ENCODE results near the gene CTIF. TPM values are rescaled to one million over a fixed set of nuclear protein-coding genes. Genes with fewer than 3 reads are reported as not detected.

The CTIF gene
- total RNA-seq, 1 experiment from 2014 or later, result 5.8 TPM

DNA sequence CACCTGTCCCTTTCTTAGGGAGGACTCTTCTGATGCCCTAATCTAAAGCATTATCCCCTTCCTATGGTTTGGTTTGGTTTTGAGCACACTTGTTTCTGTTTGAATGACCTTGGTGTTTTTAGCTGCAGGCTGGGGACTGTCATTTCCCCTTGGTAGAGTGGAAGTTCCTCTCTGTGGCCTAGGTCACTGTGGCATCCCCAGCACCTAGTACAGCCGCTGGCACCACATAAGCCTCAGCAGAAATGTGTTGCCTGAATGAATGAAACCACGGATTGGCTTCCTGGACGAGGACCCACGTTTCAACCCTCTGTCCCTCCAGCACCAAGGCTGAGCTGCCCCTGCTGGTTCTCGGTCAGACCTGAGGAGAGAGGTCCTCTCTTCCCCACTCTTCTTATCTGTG, 159.9 kb downstream of the CTIF start:
- H3K27ac ChIP-seq (ENCODE audit: low read length), result no peak overlapping the region
- H3K36me3 ChIP-seq (ENCODE audit: low read depth, low read length), result no peaks in the 10 kb centered on the region
- no peaks in the 10 kb centered on the region for H3K9me3 ChIP-seq (ENCODE audit: low read length)
- no peaks in the 10 kb centered on the region for H3K4me1 ChIP-seq (ENCODE audit: insufficient read depth, low read length)
- ATAC-seq (no peak), DNase-seq (no peak)
- H3K9me2 ChIP-seq (replicated peaks; ENCODE audit: low read length), result no peaks in the 10 kb centered on the region
- no peak overlapping the region for H3K9ac ChIP-seq (ENCODE audit: low read length)
- BruUV-seq (replicated peaks), result no TSS peak
- no peak overlapping the region for H3K4me2 ChIP-seq (ENCODE audit: low read length)
- no peaks in the 10 kb centered on the region for H4K20me1 ChIP-seq (ENCODE audit: low read length)
- H3K4me3 ChIP-seq (ENCODE audit: low read length), result no peak overlapping the region
- intact Hi-C loops (cut with micrococcal nuclease), result no loop called here
- POLR2A ChIA-PET (ENCODE audit: unreplicated experiment), result no interaction called here
- CTCF ChIA-PET, result no interaction called here
- TF ChIP-seq EZH2 (IDR thresholded peaks at IDR 0.05; ENCODE audit: low read length, unreplicated experiment), result no peak
- no peak for TF ChIP-seq EZH2phosphoT487 (IDR thresholded peaks at IDR 0.05; ENCODE audit: borderline replicate concordance, low read length)
- TF ChIP-seq, protein P1, sequence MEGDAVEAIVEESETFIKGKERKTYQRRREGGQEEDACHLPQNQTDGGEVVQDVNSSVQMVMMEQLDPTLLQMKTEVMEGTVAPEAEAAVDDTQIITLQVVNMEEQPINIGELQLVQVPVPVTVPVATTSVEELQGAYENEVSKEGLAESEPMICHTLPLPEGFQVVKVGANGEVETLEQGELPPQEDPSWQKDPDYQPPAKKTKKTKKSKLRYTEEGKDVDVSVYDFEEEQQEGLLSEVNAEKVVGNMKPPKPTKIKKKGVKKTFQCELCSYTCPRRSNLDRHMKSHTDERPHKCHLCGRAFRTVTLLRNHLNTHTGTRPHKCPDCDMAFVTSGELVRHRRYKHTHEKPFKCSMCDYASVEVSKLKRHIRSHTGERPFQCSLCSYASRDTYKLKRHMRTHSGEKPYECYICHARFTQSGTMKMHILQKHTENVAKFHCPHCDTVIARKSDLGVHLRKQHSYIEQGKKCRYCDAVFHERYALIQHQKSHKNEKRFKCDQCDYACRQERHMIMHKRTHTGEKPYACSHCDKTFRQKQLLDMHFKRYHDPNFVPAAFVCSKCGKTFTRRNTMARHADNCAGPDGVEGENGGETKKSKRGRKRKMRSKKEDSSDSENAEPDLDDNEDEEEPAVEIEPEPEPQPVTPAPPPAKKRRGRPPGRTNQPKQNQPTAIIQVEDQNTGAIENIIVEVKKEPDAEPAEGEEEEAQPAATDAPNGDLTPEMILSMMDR (conservative IDR thresholded peaks at IDR 0.05; ENCODE audit: low read depth, low read length), result no peak
- H3F3A ChIP-seq (ENCODE audit: low read length, unreplicated experiment), result no peaks in the 10 kb centered on the region
- H2AFZ ChIP-seq (ENCODE audit: low read length), result no peak overlapping the region
- no peaks in the 10 kb centered on the region for H3K27me3 ChIP-seq (ENCODE audit: low read length)
- H3K79me2 ChIP-seq (ENCODE audit: low read length), result no peaks in the 10 kb centered on the region

DNA sequence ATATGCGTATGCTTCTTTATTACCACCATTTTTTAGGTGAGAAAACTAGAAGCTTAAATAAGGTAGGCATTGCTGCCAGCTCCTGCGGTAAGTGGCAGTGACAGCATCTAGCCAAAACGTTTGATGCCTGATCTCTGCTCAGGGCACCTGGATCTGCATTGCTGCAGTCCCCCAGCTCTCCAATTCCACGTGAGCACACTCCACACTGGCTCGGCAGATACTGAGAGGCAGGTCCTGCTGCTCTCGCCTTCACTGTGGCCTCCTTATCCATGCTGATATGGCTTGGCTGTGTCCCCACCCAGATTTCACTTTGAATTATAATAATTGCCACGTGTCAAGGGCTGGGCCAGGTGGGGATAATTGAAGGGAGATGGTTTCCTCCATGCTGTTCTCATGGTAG, 160.9 kb downstream of the CTIF start:
- intact Hi-C loops (cut with micrococcal nuclease), result no loop called here
- no peak for ATAC-seq
- H3K27ac ChIP-seq (ENCODE audit: low read length), result no peak overlapping the region
- no peak overlapping the region for H3K4me3 ChIP-seq (ENCODE audit: low read length)
- H2AFZ ChIP-seq (ENCODE audit: low read length), result no peak overlapping the region
- no peak for DNase-seq
- no peaks in the 10 kb centered on the region for H3K4me1 ChIP-seq (ENCODE audit: insufficient read depth, low read length)
- ChIA-PET POLR2A (ENCODE audit: unreplicated experiment) (no interaction called here), CTCF (no interaction called here)
- H3K9me3 ChIP-seq (ENCODE audit: low read length), result no peaks in the 10 kb centered on the region
- no peak overlapping the region for H3K9ac ChIP-seq (ENCODE audit: low read length)
- BruUV-seq (replicated peaks), result no TSS peak
- no peaks in the 10 kb centered on the region for H3F3A ChIP-seq (ENCODE audit: low read length, unreplicated experiment)
- H3K9me2 ChIP-seq (replicated peaks; ENCODE audit: low read length), result no peaks in the 10 kb centered on the region
- TF ChIP-seq, protein P1 (conservative IDR thresholded peaks at IDR 0.05; ENCODE audit: low read depth, low read length), result no peak
- TF ChIP-seq EZH2phosphoT487 (IDR thresholded peaks at IDR 0.05; ENCODE audit: borderline replicate concordance, low read length) (no peak), EZH2 (IDR thresholded peaks at IDR 0.05; ENCODE audit: low read length, unreplicated experiment) (no peak)
- no peak overlapping the region for H3K4me2 ChIP-seq (ENCODE audit: low read length)
- no peaks in the 10 kb centered on the region for H3K79me2 ChIP-seq (ENCODE audit: low read length)
- H4K20me1 ChIP-seq (ENCODE audit: low read length), result no peaks in the 10 kb centered on the region
- H3K27me3 ChIP-seq (ENCODE audit: low read length), result no peaks in the 10 kb centered on the region
- no peaks in the 10 kb centered on the region for H3K36me3 ChIP-seq (ENCODE audit: low read depth, low read length)

DNA sequence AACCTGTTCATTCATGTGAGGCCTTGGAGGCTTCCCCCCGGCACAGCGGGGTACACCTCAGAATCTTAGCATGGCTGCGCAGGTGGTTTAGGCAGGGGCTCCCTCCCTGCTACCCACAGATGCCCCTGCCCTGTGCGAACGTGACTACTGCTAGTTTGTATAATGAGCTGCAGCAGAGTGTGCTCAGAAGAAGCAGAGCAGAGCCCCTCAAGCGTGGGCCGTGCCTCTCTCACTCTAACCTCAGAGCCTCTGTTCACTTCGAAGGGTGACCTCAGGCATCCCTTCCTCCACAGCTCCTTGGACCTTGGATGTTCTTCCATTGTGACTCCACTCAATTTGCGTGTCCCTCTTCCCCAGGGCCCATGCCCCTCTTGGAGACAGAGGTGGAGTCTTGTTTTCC, 161.6 kb downstream of the CTIF start:
- no TSS peak for BruUV-seq (replicated peaks)

More for the DNA sequence above, 161.6 kb downstream of the CTIF start:
- no peak overlapping the region for H3K9ac ChIP-seq (ENCODE audit: low read length)
- H3F3A ChIP-seq (ENCODE audit: low read length, unreplicated experiment), result no peaks in the 10 kb centered on the region
- intact Hi-C loops (cut with micrococcal nuclease), result no loop called here
- no peaks in the 10 kb centered on the region for H3K36me3 ChIP-seq (ENCODE audit: low read depth, low read length)
- no peaks in the 10 kb centered on the region for H3K79me2 ChIP-seq (ENCODE audit: low read length)
- H4K20me1 ChIP-seq (ENCODE audit: low read length), result no peaks in the 10 kb centered on the region
- H3K27me3 ChIP-seq (ENCODE audit: low read length), result no peaks in the 10 kb centered on the region
- no peak overlapping the region for H3K27ac ChIP-seq (ENCODE audit: low read length)
- TF ChIP-seq EZH2 (IDR thresholded peaks at IDR 0.05; ENCODE audit: low read length, unreplicated experiment) (no peak), EZH2phosphoT487 (IDR thresholded peaks at IDR 0.05; ENCODE audit: borderline replicate concordance, low read length) (no peak)
- TF ChIP-seq, protein P1 (conservative IDR thresholded peaks at IDR 0.05; ENCODE audit: low read depth, low read length), result no peak
- H3K9me3 ChIP-seq (ENCODE audit: low read length), result no peaks in the 10 kb centered on the region
- CTCF ChIA-PET, result no interaction called here
- no peak for ATAC-seq
- no peak overlapping the region for H3K4me3 ChIP-seq (ENCODE audit: low read length)
- H2AFZ ChIP-seq (ENCODE audit: low read length), result no peak overlapping the region
- POLR2A ChIA-PET (ENCODE audit: unreplicated experiment), result no interaction called here
- no peak overlapping the region for H3K4me2 ChIP-seq (ENCODE audit: low read length)
- no peak for DNase-seq
- H3K9me2 ChIP-seq (replicated peaks; ENCODE audit: low read length), result no peaks in the 10 kb centered on the region
- H3K4me1 ChIP-seq (ENCODE audit: insufficient read depth, low read length), result no peaks in the 10 kb centered on the region
